HG03565 (cell line): ENCODE results near the gene BBIP1.

Experiments used
- ATAC-seq: cut with Tn5 transposase; IDR thresholded peaks from one replicate; pipeline ENCODE4 v1.9.1; 2021; ENCODE audit warnings: mild to moderate bottlenecking, moderate library complexity; ENCODE audit not compliant: unreplicated experiment

Gene BBIP1

DNA sequence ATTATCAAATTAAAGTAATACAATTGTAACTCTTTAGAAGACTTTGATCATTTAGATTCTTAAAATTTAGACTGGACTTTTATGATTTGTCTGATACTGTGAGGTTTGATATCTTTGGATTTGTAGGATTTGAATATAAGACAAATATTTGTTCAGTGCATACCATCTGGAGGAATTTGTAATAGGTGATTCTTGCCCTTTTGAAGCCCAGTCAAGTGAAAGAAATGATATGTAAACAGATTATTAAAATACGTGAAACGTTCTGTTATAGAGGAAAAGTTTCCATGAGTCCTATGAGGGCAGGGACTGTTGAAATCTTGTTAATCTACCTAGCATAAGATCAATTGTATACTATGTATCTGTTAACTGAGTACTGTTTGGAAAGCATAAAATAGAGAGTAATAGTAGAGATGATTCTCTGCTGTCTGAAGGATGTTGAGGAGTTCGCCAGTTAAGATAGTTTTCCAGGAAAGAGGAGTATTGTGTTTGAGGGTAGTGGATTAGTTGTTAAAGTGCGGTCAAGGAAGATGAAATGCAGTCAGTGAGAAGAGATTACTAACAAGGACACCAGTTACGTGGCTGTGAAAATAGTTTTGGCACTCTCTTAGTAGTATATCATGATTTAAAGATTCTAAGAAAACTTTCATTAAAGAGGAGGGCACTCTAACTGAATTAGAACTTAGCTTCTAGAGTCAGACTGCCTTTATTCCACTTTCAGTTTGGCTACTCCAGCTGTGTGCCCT, 32.9 kb downstream of the BBIP1 start:
- no peak for ATAC-seq

- ATAC-seq, result no peak
These were observed 35.1 kb downstream of the BBIP1 start for GRCh38 chr10:110883924-110884323.

GRCh38 chr10:110881905-110882304, 37.1 kb downstream of the BBIP1 start:
- no peak for ATAC-seq

DNA sequence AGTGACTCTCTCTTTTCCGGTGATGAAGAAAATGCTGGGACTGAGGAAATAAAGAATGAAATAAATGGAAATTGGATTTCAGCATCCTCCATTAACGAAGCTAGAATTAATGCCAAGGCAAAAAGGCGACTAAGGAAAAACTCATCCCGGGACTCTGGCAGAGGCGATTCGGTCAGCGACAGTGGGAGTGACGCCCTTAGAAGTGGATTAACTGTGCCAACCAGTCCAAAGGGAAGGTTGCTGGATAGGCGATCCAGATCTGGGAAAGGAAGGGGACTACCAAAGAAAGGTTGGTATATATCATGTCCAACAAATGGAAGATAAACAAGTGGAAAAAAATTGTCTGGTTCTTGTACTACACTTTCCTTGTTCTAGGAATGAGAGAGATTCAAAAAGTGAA, 37.7 kb downstream of the BBIP1 start:
- ATAC-seq, result no peak

DNA sequence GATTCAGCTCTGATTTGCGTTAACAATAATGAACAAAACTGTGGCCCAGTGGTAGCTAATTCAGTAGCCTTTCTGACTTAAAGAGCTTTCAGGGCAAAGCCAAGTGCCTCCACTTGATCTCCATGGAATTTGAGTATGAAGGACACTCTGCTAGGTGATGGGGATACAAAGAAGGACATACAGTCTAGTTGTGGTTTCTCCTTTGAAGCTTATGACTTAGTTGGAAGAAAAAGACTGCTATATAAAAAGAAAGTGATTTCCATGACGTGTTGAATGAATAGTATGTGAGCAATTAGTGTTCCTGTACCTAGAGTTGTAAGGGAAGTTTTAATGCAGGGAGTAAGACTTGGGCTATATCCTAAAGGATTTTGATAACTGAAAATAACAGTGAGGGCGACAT, 39.0 kb downstream of the BBIP1 start:
- no peak for ATAC-seq

DNA sequence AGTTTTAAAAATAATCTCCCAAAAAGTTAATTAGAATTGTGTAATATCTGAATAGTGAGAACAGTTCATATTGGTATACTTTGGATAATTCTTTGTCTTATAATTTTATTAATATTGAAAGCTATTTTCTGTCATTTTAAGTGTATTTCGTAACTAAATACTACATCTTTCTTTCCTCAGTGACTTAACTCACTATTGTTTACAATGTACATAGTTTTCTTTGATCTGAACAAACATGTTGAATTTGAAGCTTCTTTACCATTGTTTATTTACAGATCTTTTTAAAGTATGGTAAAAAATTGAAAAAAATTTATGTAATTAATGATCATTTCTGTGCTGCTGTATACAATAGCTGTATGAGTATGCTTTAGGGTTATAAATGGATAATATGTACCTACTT, 42.2 kb downstream of the BBIP1 start:
- no peak for ATAC-seq

- ATAC-seq, result no peak
These were observed 43.0 kb downstream of the BBIP1 start for GRCh38 chr10:110876000-110876399.

DNA sequence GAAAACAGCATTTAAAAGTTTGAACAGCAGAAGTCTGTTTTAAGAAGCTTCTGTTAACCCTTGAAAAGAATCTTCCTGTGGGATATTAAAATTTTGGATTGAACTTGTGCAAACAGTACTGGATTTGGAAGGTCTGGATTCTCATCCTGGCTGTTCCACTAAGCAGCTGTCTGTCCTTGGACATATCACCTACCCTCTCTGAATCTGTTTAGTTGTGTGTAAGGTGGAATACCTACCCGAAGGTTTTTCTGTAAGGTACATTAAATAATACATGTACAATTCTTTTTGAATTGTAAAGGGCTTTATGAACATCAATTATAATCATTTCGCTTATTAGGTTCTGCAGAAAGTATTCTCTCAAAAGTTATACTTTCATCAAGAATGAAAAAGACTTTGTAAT, 45.0 kb downstream of the BBIP1 start:
- no peak for ATAC-seq

- ATAC-seq, result no peak
These were observed 45.7 kb downstream of the BBIP1 start for GRCh38 chr10:110872984-110873923.

GRCh38 chr10:110872145-110872983, 46.6 kb downstream of the BBIP1 start:
- ATAC-seq, result peak; percentile 20

DNA sequence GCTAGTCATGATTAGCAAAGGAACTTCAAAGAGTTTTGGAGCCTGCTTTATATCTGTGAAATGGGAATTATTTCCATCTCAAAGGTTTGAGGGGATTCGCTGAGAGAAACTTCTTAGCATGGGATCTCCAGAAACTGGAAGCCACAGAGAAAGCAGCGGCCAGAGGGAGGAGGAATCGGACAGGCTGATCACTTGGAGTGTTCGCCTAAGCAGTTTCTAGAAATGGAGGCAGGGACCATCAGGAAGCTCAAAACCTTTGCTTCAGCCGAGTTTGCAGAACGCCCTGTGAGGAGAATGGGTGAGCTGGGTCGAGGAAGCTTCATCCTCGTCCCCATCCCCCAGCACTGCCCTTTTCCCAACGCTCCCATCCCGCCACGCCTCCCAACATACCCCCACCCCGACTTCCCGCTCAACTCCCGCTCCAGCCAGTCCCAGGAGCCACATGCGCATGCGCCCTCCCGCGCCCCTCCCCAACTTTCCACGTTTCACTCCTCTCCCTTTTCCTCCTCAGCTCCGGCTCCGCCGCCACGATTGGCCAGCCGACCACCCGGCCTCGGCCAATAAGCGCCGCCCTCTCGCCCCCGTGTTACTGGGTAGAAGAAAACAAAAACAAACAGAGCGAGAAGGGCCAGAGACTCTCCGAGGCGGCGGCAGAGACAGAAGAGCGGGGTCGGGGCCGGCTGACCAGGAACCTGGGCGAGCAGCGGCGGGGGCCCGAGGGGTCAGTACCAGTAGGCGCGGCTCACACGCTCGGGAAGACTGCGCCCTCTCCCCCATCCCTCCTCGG, 47.5 kb downstream of the BBIP1 start, which contains the start of gene PDCD4:
PDCD4 (plus strand) TSS at position 631 of the 787 bp plus-strand sequence. CDS start 4,100 bp downstream, outside the sequence.
- peak; percentile 50 for ATAC-seq

- no peak for ATAC-seq
These were observed 48.1 kb downstream of the BBIP1 start for GRCh38 chr10:110870823-110871297.

DNA sequence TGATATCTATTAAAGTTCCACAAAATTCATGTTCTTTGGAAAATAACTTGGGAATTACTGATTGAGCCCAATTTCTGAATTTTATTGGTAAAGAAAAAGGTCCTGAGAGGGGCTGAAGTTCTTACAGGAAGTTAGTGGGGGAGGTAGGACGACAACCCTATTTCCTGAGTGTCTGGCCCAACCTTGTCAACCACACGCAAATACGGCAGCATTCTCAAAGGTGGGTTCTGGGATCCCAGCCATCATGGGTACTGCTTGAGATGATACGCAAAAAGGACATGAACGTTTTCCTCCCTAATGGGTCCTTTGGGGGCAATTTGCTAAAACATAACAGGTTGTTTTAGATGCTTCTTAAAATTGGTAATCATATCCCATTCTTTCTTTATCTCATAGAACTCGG, 50.0 kb downstream of the BBIP1 start:
- no peak for ATAC-seq

DNA sequence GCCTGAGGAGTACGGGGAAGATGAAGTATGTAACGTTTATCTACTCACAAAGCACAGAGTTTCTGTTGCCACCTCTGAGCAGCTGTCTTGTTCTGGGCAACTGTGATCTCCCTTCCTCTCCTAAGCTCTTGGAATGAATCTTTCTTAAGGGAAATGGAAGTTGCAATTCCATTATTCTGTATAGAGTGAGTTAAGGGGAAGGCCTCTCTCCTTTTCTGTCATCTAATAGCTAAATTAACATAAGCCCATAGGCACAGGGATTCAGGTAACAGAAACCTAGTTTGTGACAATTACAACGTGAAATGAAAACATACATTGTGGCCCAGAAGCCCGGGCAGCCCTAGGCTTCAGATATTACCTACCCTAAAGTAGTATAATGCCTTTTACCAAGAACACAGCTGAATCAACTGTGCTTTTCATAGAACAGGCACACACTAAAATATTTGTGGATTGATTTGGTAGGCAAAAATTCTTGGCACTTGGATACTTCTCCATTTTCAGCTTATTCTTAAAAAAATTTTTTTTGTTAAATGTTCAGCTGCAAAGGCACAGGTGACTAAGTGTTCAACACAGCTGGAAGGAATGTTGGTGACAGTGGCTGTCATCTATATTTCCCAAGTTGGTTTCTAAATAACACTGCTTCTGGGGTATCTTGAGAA, 51.0 kb downstream of the BBIP1 start:
- no peak for ATAC-seq

DNA sequence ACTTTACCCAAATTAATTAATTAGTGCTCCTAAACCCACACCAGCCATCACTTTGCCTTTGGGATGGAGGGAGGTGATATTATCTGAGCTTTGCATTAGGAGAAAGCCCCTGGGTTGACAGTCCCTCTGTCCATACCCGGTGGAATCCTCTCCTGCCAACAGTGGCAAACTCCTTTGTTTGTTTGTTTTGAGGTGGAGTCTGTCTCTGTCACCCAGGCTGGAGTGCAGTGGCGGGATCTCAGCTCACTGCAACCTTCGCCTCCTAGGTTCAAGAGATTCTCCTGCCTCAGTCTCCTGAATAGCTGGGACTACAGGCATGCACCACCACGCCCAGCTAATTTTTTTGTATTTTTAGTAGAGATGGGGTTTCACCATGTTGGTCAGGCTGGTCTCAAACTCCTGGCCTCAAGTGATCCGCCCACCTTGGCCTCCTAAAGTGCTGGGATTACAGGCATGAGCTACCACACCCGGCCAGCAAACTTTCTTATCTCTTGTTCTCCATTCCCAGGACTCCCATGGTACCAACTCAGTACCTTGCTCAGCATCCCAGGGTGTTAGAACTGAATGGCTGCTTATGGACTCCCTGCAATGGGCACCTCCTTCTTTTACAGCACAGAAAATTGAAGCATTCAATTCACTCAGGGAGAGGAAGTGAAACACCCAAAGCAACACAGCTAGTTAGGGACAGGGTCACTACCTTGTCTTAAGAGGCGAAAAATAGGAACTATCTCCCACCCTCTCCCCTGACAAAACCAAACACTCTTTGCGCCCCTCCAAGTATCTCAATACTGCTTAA, 51.8 kb downstream of the BBIP1 start:
- peak; percentile 29 for ATAC-seq

- ATAC-seq, result no peak
These were observed 53.0 kb downstream of the BBIP1 start for GRCh38 chr10:110865809-110866482.

DNA sequence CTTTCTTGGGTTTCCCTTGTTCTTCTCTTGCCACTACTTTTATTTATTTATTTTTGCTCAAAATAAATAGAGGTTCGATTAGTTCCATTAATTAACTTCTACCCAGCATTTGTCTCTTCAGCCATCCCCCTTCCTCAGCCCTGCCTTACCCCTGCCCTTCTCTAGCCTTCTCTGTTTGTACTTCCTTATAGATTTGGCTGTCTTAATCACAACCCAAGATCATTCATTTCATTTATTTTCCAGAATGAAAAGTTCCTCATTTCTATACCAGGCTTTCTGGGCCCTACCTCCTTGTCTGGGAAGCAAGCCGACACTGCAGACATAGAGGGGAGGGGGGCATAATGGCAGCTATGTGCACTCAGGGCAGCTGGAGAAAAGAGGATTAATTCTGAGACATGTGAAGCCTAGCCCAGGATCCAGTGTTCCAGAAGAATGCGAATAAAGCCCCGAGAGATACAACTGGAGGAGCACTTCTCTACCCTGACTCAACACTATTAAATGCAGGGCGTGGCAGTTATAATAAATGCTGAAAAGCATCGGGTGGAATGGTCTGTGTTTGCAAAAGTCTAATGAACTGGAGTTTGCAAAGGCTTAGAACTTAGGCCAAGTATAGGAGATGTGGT, 53.7 kb downstream of the BBIP1 start:
- ATAC-seq, result no peak

- ATAC-seq, result peak; percentile 43
These were observed 54.3 kb downstream of the BBIP1 start for GRCh38 chr10:110864662-110865140.
